WTC11 (cell line): Measurements from ENCODE around the gene KCNK15. TPM values are rescaled to one million over a fixed set of nuclear protein-coding genes. Genes with fewer than 3 reads are reported as not detected.

Experiments used
- ATAC-seq: fragments of 200-7000 bp; cut with Tn5 transposase; 2 replicates; pipeline ENCODE4 v1.10.0; 2021; ENCODE audit warnings: mild to moderate bottlenecking, moderate library complexity
- CTCF ChIA-PET: fragments of 300-600 bp; sonication (Branson Sonifier 250); formaldehyde crosslinking; loops from one replicate; lab custom pipeline; 2021; ENCODE audit warnings: antibody characterized with exemption; lab: Charles Lee
- POLR2A ChIA-PET: fragments of 350-600 bp; sonication (Branson Sonifier 250); formaldehyde crosslinking; loops from one replicate; lab custom pipeline; 2021; ENCODE audit warnings: antibody characterized with exemption; lab: Charles Lee
- DNase-seq: peaks from one replicate; pipeline ENCODE4 v3.0.0; 2021; ENCODE audit warnings: low spot score
- H3K27ac Mint-ChIP-seq: 2 replicates; pipeline ENCODE4 v1.8.0; 2021; ENCODE audit warnings: mixed read lengths
- H3K27me3 Mint-ChIP-seq: 2 replicates; pipeline ENCODE4 v1.8.0; 2021; ENCODE audit warnings: low read depth, mild to moderate bottlenecking, moderate library complexity, mixed read lengths
- H3K36me3 Mint-ChIP-seq: 2 replicates; pipeline ENCODE4 v1.8.0; 2021; ENCODE audit warnings: mixed read lengths
- H3K4me1 Mint-ChIP-seq: 2 replicates; pipeline ENCODE4 v1.8.0; 2022; ENCODE audit warnings: mixed read lengths
- H3K4me3 Mint-ChIP-seq: 2 replicates; pipeline ENCODE4 v1.8.0; 2021; ENCODE audit warnings: mild to moderate bottlenecking, moderate library complexity, mixed read lengths
- H3K9me3 Mint-ChIP-seq: 2 replicates; pipeline ENCODE4 v1.8.0; 2021; ENCODE audit warnings: mixed read lengths
- GABPB1 ChIP-seq: sonication (generic); formaldehyde crosslinking; IDR thresholded peaks from 2 replicates; pipeline ENCODE4 v1.8.1; 2023; ENCODE audit warnings: mild to moderate bottlenecking, missing genetic modification reagents
- JAZF1 ChIP-seq: fragments of 250-450 bp; sonication (Bioruptor Pico); IDR thresholded peaks from 2 replicates; pipeline ENCODE4 v1.9.0; 2021; ENCODE audit warnings: moderate library complexity, mild to moderate bottlenecking, inconsistent platforms
- MYBL2 ChIP-seq: sonication (generic); formaldehyde crosslinking; IDR thresholded peaks from 2 replicates; pipeline ENCODE4 v1.8.1; 2023; ENCODE audit warnings: mild to moderate bottlenecking, moderate library complexity, missing genetic modification reagents
- NFYB ChIP-seq: sonication (generic); formaldehyde crosslinking; conservative IDR thresholded peaks from 2 replicates; pipeline ENCODE4 v1.8.0; 2022; ENCODE audit warnings: low read depth, missing genetic modification reagents
- TEAD1 ChIP-seq: sonication (generic); formaldehyde crosslinking; IDR thresholded peaks from 2 replicates; pipeline ENCODE4 v1.8.0; 2022; ENCODE audit warnings: mild to moderate bottlenecking, missing genetic modification reagents
- TP53 ChIP-seq: sonication (generic); formaldehyde crosslinking; IDR thresholded peaks from 2 replicates; pipeline ENCODE4 v1.8.1; 2023; ENCODE audit warnings: mild to moderate bottlenecking, missing genetic modification reagents
- ZNF219 ChIP-seq: sonication (generic); formaldehyde crosslinking; IDR thresholded peaks from 2 replicates; pipeline ENCODE4 v1.8.0; 2023; ENCODE audit warnings: missing genetic modification reagents, mild to moderate bottlenecking, borderline replicate concordance
- ZNF263 ChIP-seq: sonication (generic); formaldehyde crosslinking; IDR thresholded peaks from 2 replicates; pipeline ENCODE4 v1.8.1; 2022; ENCODE audit warnings: low read depth, mild to moderate bottlenecking, moderate library complexity, missing genetic modification reagents
- ZNF416 ChIP-seq: fragments of 250-450 bp; sonication (Bioruptor Pico); IDR thresholded peaks from 2 replicates; pipeline ENCODE4 v1.9.0; 2021; ENCODE audit warnings: mild to moderate bottlenecking, inconsistent platforms
- total RNA-seq: library from RNA; stranded (reverse); gene quantifications from 3 replicates; pipeline ENCODE4 v1.2.3, GENCODE V29; 2021
- TF ChIP-seq, protein P1 (sequence below): sonication (generic); formaldehyde crosslinking; IDR thresholded peaks from 2 replicates; pipeline ENCODE4 v1.8.1; 2022; ENCODE audit warnings: missing genetic modification reagents, borderline replicate concordance
- TF ChIP-seq, protein P2 (sequence below): sonication (generic); formaldehyde crosslinking; conservative IDR thresholded peaks from 2 replicates; pipeline ENCODE4 v1.8.1; 2023; ENCODE audit warnings: mild to moderate bottlenecking, low read depth, missing genetic modification reagents, moderate library complexity
- TF ChIP-seq, protein P3 (sequence below): sonication (generic); formaldehyde crosslinking; IDR thresholded peaks from 2 replicates; pipeline ENCODE4 v1.8.0; 2022; ENCODE audit warnings: mild to moderate bottlenecking, missing genetic modification reagents
- TF ChIP-seq, protein P4 (sequence below): sonication (generic); formaldehyde crosslinking; IDR thresholded peaks from 2 replicates; pipeline ENCODE4 v1.8.1; 2023; ENCODE audit warnings: mild to moderate bottlenecking, missing genetic modification reagents
- TF ChIP-seq, protein P5 (sequence below): sonication (generic); formaldehyde crosslinking; IDR thresholded peaks from 2 replicates; pipeline ENCODE4 v1.8.1; 2023; ENCODE audit warnings: mild to moderate bottlenecking, moderate library complexity, missing genetic modification reagents
- TF ChIP-seq, protein P6 (sequence below): sonication (generic); formaldehyde crosslinking; IDR thresholded peaks from 2 replicates; pipeline ENCODE4 v1.8.0; 2022; ENCODE audit warnings: mild to moderate bottlenecking, missing genetic modification reagents

Gene KCNK15
- total RNA-seq, 1 experiment from 2014 or later = 0.24 TPM

DNA sequence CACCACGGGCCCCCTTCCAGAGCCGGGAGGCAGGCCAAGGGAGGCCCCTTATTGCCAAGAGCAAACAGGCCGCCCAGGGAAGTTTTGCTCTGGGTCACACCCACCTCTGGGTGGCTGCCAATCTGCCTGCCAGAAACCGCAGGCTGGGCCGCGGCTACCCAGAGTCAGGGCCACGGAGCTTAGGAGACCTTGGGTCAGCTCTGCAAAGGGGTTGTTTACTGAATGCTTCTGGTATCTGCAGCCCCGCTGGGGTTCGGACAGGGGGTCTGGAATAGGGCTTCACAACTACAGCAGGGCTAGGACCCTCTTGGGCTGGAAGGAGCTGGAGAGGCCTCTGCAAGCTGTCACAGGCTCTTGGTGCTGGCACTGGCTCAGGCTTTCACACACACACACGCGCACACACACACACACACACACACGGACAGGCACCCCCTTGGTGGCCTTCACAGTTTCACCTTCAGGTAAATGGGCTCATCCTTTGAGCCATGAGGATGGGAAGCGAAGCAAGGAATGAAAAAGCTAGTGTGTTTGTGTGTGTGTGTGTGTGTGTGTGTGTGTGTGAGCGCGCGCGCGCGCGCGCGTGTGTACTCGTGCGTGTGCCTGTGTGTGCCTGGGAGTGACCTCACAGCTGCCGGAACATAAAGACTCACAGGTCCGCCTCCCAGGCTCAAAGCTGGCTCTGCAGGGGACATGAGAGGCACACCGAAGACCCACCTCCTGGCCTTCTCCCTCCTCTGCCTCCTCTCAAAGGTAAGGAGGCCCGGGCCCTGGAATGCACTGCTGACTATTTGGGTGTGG, 30.8 kb upstream of the KCNK15 start, which contains the start of gene CCN5 (continued):
- no peak for TF ChIP-seq ZNF416 (CRISPR knock-in tag)
- no peak for TF ChIP-seq TEAD1
- TF ChIP-seq, protein P1, sequence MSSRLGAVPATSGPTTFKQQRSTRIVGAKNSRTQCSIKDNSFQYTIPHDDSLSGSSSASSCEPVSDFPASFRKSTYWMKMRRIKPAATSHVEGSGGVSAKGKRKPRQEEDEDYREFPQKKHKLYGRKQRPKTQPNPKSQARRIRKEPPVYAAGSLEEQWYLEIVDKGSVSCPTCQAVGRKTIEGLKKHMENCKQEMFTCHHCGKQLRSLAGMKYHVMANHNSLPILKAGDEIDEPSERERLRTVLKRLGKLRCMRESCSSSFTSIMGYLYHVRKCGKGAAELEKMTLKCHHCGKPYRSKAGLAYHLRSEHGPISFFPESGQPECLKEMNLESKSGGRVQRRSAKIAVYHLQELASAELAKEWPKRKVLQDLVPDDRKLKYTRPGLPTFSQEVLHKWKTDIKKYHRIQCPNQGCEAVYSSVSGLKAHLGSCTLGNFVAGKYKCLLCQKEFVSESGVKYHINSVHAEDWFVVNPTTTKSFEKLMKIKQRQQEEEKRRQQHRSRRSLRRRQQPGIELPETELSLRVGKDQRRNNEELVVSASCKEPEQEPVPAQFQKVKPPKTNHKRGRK (CRISPR knock-in tag) = no peak
- TF ChIP-seq, protein P2, sequence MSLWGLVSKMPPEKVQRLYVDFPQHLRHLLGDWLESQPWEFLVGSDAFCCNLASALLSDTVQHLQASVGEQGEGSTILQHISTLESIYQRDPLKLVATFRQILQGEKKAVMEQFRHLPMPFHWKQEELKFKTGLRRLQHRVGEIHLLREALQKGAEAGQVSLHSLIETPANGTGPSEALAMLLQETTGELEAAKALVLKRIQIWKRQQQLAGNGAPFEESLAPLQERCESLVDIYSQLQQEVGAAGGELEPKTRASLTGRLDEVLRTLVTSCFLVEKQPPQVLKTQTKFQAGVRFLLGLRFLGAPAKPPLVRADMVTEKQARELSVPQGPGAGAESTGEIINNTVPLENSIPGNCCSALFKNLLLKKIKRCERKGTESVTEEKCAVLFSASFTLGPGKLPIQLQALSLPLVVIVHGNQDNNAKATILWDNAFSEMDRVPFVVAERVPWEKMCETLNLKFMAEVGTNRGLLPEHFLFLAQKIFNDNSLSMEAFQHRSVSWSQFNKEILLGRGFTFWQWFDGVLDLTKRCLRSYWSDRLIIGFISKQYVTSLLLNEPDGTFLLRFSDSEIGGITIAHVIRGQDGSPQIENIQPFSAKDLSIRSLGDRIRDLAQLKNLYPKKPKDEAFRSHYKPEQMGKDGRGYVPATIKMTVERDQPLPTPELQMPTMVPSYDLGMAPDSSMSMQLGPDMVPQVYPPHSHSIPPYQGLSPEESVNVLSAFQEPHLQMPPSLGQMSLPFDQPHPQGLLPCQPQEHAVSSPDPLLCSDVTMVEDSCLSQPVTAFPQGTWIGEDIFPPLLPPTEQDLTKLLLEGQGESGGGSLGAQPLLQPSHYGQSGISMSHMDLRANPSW (CRISPR knock-in tag) = no peak
- no peak for TF ChIP-seq ZNF263 (CRISPR knock-in tag)
- TF ChIP-seq GABPB1 = no peak
- TF ChIP-seq MYBL2 = no peak
- no peak for TF ChIP-seq JAZF1 (CRISPR knock-in tag)

DNA sequence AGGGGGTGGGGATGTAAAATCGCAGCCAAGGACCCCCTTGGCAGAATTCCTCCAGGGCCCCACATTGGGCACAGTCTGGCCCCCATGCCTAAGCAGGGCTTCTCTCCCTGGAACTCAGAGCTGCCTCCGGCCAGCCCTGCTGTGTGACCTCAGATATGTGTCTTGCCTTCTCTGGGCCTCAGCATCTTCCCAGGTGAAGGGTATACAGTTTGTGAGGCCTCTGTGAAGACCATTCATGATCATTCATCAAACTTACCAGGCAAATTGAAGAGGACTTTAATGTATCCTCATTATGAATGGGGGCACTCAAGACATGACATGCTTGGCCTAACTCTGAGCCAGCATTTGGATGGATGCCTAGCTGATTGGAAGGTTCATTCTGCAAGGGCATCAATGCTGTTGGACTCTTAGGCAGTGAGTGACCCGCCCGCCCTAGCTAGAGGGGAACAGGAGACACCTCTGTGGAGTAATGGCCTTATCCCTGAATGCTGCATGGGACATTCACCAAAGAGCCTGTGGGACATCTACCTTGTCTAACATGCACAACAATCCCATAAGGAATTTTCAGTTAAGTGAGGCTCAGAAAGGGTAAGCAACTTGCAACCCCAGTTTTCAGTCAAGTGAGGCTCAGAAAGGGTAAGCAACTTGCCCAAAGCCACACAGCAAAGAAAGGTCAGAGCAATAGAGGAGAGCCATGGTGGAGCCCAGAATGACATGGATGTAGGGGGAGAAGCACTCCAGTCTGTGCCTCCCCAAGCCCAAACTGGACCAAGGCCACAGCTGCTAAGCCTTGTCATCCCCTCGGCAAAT, 30.0 kb upstream of the KCNK15 start:
- H3K27me3 Mint-ChIP-seq = no peaks in the 10 kb centered on the region; the same call in 1 of the 2 replicates
- H3K9me3 Mint-ChIP-seq = no peaks in the 10 kb centered on the region
- no peaks in the 10 kb centered on the region for H3K4me1 Mint-ChIP-seq
- H3K36me3 Mint-ChIP-seq = no peaks in the 10 kb centered on the region
- no peak for ATAC-seq
- no peak for DNase-seq
- ChIA-PET POLR2A (no interaction called here), CTCF (interaction anchor here (1.3 to 3.8 kb wide), 2 partner anchors 8 to 31 kb away, joined by 6 to 26 read pairs; no protein-coding TSS in a partner anchor)
- H3K4me3 Mint-ChIP-seq = no peak overlapping the region
- TF ChIP-seq NFYB (CRISPR knock-in tag) = no peak
- no peak for TF ChIP-seq ZNF219
- TF ChIP-seq, protein P3, sequence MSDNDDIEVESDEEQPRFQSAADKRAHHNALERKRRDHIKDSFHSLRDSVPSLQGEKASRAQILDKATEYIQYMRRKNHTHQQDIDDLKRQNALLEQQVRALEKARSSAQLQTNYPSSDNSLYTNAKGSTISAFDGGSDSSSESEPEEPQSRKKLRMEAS (CRISPR knock-in tag) = no peak
- TF ChIP-seq, protein P4, sequence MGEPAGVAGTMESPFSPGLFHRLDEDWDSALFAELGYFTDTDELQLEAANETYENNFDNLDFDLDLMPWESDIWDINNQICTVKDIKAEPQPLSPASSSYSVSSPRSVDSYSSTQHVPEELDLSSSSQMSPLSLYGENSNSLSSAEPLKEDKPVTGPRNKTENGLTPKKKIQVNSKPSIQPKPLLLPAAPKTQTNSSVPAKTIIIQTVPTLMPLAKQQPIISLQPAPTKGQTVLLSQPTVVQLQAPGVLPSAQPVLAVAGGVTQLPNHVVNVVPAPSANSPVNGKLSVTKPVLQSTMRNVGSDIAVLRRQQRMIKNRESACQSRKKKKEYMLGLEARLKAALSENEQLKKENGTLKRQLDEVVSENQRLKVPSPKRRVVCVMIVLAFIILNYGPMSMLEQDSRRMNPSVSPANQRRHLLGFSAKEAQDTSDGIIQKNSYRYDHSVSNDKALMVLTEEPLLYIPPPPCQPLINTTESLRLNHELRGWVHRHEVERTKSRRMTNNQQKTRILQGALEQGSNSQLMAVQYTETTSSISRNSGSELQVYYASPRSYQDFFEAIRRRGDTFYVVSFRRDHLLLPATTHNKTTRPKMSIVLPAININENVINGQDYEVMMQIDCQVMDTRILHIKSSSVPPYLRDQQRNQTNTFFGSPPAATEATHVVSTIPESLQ (CRISPR knock-in tag) = no peak
- TF ChIP-seq TP53 (CRISPR knock-in tag) = no peak
- TF ChIP-seq, protein P5, sequence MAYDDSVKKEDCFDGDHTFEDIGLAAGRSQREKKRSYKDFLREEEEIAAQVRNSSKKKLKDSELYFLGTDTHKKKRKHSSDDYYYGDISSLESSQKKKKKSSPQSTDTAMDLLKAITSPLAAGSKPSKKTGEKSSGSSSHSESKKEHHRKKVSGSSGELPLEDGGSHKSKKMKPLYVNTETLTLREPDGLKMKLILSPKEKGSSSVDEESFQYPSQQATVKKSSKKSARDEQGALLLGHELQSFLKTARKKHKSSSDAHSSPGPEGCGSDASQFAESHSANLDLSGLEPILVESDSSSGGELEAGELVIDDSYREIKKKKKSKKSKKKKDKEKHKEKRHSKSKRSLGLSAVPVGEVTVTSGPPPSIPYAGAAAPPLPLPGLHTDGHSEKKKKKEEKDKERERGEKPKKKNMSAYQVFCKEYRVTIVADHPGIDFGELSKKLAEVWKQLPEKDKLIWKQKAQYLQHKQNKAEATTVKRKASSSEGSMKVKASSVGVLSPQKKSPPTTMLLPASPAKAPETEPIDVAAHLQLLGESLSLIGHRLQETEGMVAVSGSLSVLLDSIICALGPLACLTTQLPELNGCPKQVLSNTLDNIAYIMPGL (CRISPR knock-in tag) = no peak
- TF ChIP-seq, protein P6, sequence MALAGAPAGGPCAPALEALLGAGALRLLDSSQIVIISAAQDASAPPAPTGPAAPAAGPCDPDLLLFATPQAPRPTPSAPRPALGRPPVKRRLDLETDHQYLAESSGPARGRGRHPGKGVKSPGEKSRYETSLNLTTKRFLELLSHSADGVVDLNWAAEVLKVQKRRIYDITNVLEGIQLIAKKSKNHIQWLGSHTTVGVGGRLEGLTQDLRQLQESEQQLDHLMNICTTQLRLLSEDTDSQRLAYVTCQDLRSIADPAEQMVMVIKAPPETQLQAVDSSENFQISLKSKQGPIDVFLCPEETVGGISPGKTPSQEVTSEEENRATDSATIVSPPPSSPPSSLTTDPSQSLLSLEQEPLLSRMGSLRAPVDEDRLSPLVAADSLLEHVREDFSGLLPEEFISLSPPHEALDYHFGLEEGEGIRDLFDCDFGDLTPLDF (CRISPR knock-in tag) = no peak
- H3K27ac Mint-ChIP-seq = no peak overlapping the region; the same call in 1 of the 2 replicates
